ENCODE measurements around the gene FGFR1OP2. TPM values are rescaled to one million over a fixed set of nuclear protein-coding genes. Genes with fewer than 3 reads are reported as not detected.

Gene FGFR1OP2
- total and polyA plus RNA-seq, 2 of the 4 experiments (the other 2 are of a cell fraction): 26.7 to 31.0 TPM

DNA sequence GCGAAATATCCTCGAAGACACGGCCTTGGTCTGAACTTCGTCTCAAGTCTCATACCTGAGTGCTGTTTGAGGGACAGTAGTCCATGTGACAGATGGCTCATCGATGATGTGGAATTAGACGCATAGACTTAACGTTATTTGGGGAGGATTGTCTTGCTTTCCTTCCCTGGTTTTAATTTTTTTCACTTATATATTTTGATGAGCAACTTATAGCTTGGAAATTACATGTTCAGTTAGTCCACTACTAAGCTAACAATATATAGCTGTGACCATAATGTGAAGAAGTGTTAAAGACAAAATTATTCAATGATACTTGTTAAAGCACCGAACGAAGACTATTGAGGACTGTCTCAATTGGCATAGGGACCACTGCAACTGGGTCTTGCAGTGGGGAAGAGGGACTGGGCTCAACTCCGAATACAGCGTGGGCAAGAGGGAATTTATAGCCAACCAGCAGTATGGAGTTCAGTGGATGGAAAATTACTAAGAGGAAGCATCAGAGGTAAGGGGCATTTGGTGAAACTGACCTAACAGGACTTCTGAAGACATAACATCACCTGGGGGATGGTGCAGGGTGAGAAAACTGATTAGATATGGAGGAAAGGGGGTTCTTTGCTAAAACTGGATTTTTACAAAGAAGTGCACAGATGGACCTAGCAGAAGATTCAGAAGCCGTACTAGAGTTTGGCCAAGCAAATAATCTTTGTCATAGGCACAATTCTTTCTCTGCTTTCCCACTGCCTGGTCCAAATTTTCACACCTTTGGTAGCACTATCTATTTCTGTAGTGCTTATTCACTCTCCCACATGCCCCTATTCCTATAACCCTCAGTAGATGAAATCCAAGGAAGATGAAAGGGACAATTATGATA lies 76.8 kb downstream of the FGFR1OP2 start:
- in situ Hi-C loops (cut with MboI; ENCODE audit: low sequenced_read_pairs): loop anchor here (5.0 kb wide), 1 partner anchor 287 kb away; no protein-coding TSS in a partner anchor

More for the DNA sequence above, 76.8 kb downstream of the FGFR1OP2 start:
- Histone ChIP-seq H2BK120ac (ENCODE audit: low read depth, low read length) (peak overlapping the region; percentile 84), H3K27me3 (ENCODE audit: control insufficient read depth, insufficient read depth, low read length) (no peaks in the 10 kb centered on the region), H3K4me1 (ENCODE audit: control insufficient read depth, insufficient read depth, low read length) (no peaks in the 10 kb centered on the region), H3K18ac (ENCODE audit: low read depth, low read length) (peak overlapping the region; percentile 70; the same call in 1 of the 2 replicates), H3K4me3 (ENCODE audit: insufficient read depth, low read depth, low read length) (peak overlapping the region; percentile 68; the same call in 1 of the 2 replicates), H3K56ac (ENCODE audit: extremely low read depth, insufficient read depth, low read length) (peak overlapping the region; percentile 22), H2AK5ac (ENCODE audit: low read depth, low read length) (peak overlapping the region; percentile 59; the same call in 1 of the 2 replicates), H4K20me1 (ENCODE audit: insufficient read depth, low read length) (no peaks in the 10 kb centered on the region; the same call in 1 of the 2 replicates), H3K9ac (ENCODE audit: low read depth, low read length) (peak overlapping the region; percentile 77), H2AK9ac (replicated peaks; ENCODE audit: low read depth, low read length, poor library complexity) (peak overlapping the region; percentile 51), H4K8ac (ENCODE audit: low read depth in 2 of 2, low read length in 2 of 2) (peak overlapping the region; percentile 41 to 99), H3K79me1 (ENCODE audit: low read depth in 1 of 2, low read length in 2 of 2) (peaks cover 7 to 21% of the 10 kb centered on the region in 2 experiments), H3K23ac (ENCODE audit: low read depth, low read length) (peak overlapping the region; percentile 85), H3K9me3 (ENCODE audit: control insufficient read depth, insufficient read depth, low read length) (no peaks in the 10 kb centered on the region), H3K14ac (replicated peaks; ENCODE audit: low read depth, low read length) (peak overlapping the region; percentile 98), H2BK5ac (ENCODE audit: low read depth, low read length, poor library complexity, severe bottlenecking) (peak overlapping the region; percentile 83), H3K36me3 (ENCODE audit: control insufficient read depth, insufficient read depth, low read length) (no peaks in the 10 kb centered on the region), H2BK20ac (ENCODE audit: low read depth, low read length) (peak overlapping the region; percentile 77), H4K5ac (ENCODE audit: low read depth, low read length) (peak overlapping the region; percentile 86), H2AFZ (replicated peaks; ENCODE audit: low read length, poor library complexity) (peak overlapping the region; percentile 96), H4K91ac (ENCODE audit: insufficient read depth, low read depth, low read length) (peak overlapping the region; percentile 89), H3K4ac (ENCODE audit: low read depth, low read length) (peak overlapping the region; percentile 80), H3K27ac (ENCODE audit: insufficient read depth, low read length) (peak overlapping the region; percentile 20), H3K4me2 (ENCODE audit: low read depth, low read length) (peak overlapping the region; percentile 91; the same call in 1 of the 2 replicates), H2BK15ac (ENCODE audit: low read depth, low read length) (peak overlapping the region; percentile 65; the same call in 1 of the 3 replicates), H3K9me1 (ENCODE audit: insufficient read depth, low read length) (no peaks in the 10 kb centered on the region)
- POLR2A ChIA-PET (ENCODE audit: unreplicated experiment): no interaction called here
- BruUV-seq (replicated peaks): no TSS peak
- intact Hi-C loops (cut with micrococcal nuclease) (loop anchor here (1.0 to 5.0 kb wide), 5 partner anchors 78 to 291 kb away; partner anchors contain the start of genes FGFR1OP2, INTS13 and STK38L), dilution Hi-C loops (cut with HindIII; ENCODE audit: low sequenced_read_pairs, unreplicated experiment) (no loop called here)
- DNase-seq (no peak), ATAC-seq (ENCODE audit: low read depth) (no peak)
- TF ChIP-seq RFX5 (IDR thresholded peaks at IDR 0.05; ENCODE audit: low read depth, low read length): no peak
- WGBS, 2 experiments (ENCODE audit: extremely low coverage in 2 of 2, insufficient read length in 1 of 2): 83% methylated on average over 2 of the region's 12 CpGs; no CpG with 5 or more reads in 1 of the 2 experiments
- CTCF ChIA-PET: interaction anchor here (0.6 to 1.4 kb wide), 4 partner anchors 67 to 292 kb away, joined by 3 read pairs; partner anchors contain the start of genes C12orf71 and STK38L

Data from IMR-90 (cell line).